HTR-8/SVneo (cell line): ENCODE data around the gene INSR.
"Not testable (repeated sequence)": the region's sequence is repeated elsewhere in the genome, so short reads cannot be mapped to it uniquely, and the experiment has no call there.

Experiments
- DNase-seq: peaks from one replicate; pipeline ENCODE4 v3.0.0; 2011; ENCODE audit warnings: low spot score, mixed read lengths; ENCODE audit not compliant: insufficient read length
- FAIRE-seq: peaks from 2 replicates; lab custom pipeline; 2011; peaks lifted over from hg19 to GRCh38; lab: Jason Lieb, UNC

The INSR gene

GRCh38 chr19:7226739-7227138 lies 67.5 kb downstream of the INSR start:
- FAIRE-seq (no peak), DNase-seq (no peak)

- FAIRE-seq (no peak), DNase-seq (no peak)
Observed at GRCh38 chr19:7225741-7226140, 68.5 kb downstream of the INSR start.

GRCh38 chr19:7224995-7225394 lies 69.2 kb downstream of the INSR start:
- no peak for DNase-seq
- FAIRE-seq, result no peak

GRCh38 chr19:7224209-7224686 lies 70.0 kb downstream of the INSR start:
- FAIRE-seq, result no peak
- DNase-seq, result no peak

- FAIRE-seq (no peak), DNase-seq (no peak)
Observed at GRCh38 chr19:7223429-7223828, 70.8 kb downstream of the INSR start.

GRCh38 chr19:7219056-7219455 lies 75.2 kb downstream of the INSR start:
- DNase-seq (no peak), FAIRE-seq (no peak)

GRCh38 chr19:7217861-7218260 lies 76.4 kb downstream of the INSR start:
- FAIRE-seq (no peak), DNase-seq (no peak)

GRCh38 chr19:7216373-7216902 lies 77.8 kb downstream of the INSR start:
- FAIRE-seq (no peak), DNase-seq (no peak)

- DNase-seq, result no peak
- no peak for FAIRE-seq
Observed at GRCh38 chr19:7215176-7215575, 79.0 kb downstream of the INSR start.

GRCh38 chr19:7214324-7215089 lies 79.7 kb downstream of the INSR start:
- DNase-seq, result no peak
- FAIRE-seq, result no peak

- no peak for FAIRE-seq
- DNase-seq, result no peak
Observed at GRCh38 chr19:7213628-7214323, 80.4 kb downstream of the INSR start.

- DNase-seq (no peak), FAIRE-seq (no peak)
Observed at GRCh38 chr19:7211191-7211951, 82.8 kb downstream of the INSR start.

- DNase-seq (no peak), FAIRE-seq (no peak)
Observed at GRCh38 chr19:7210359-7210758, 83.9 kb downstream of the INSR start.

- FAIRE-seq, DNase-seq: not testable (repeated sequence)
Observed at GRCh38 chr19:7209597-7210325, 84.5 kb downstream of the INSR start.

GRCh38 chr19:7209036-7209435 lies 85.2 kb downstream of the INSR start:
- DNase-seq, FAIRE-seq: not testable (repeated sequence)

- FAIRE-seq, result no peak
- no peak for DNase-seq
Observed at GRCh38 chr19:7203332-7203731, 90.9 kb downstream of the INSR start.

GRCh38 chr19:7202888-7203287 lies 91.3 kb downstream of the INSR start:
- DNase-seq (no peak), FAIRE-seq (no peak)

- no peak for DNase-seq
- no peak for FAIRE-seq
Observed at GRCh38 chr19:7200736-7201135, 93.5 kb downstream of the INSR start.

GRCh38 chr19:7199613-7200533 lies 94.3 kb downstream of the INSR start:
- no peak for FAIRE-seq

More at GRCh38 chr19:7199613-7200533, 94.3 kb downstream of the INSR start:
- no peak for DNase-seq
